ENCODE data around the gene LTV1. TPM values are rescaled to one million over a fixed set of nuclear protein-coding genes. Genes with fewer than 3 reads are reported as not detected.

LTV1 gene
- polyA plus RNA-seq, 1 donor from 2014 or later, result 35.5 TPM

DNA sequence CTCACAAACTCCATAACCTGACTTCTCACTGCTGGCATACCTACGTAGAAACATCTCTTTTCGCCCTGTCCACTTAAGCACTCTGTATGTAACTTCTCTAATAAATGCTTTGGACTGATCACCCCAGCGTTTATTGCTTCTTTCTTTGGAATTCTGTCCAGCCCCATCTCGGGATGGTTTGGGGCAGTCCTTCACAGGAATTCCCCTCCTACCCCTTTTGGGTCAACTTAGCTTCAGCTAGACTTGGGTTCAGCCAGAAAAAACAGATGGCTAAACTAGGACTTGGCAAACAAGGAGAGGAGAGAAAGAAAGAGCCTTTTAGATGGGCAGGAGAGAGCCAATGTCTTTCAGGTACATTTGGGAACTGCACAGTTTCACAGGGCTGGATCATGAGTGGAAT lies 3.9 kb upstream of the LTV1 start:
- no peaks in the 10 kb centered on the region for H3K9me2 ChIP-seq (ENCODE audit: insufficient read depth, low read length)
- no peaks in the 10 kb centered on the region for H4K20me1 ChIP-seq (ENCODE audit: insufficient read depth)
- no peaks in the 10 kb centered on the region for H3K27me3 ChIP-seq (ENCODE audit: insufficient read depth, low read depth, low read length)
- peaks cover 9% of the 10 kb centered on the region for H3K79me2 ChIP-seq (replicated peaks; ENCODE audit: insufficient read depth, low read length)
- H3K27ac ChIP-seq (ENCODE audit: low read length), result no peak overlapping the region
- H3K9ac ChIP-seq (ENCODE audit: low read length), result no peak overlapping the region
- TF ChIP-seq RAD21 (conservative IDR thresholded peaks at IDR 0.05), result no peak
- TF ChIP-seq SMC3 (conservative IDR thresholded peaks at IDR 0.05; ENCODE audit: poor library complexity), result no peak
- TF ChIP-seq, protein P1, sequence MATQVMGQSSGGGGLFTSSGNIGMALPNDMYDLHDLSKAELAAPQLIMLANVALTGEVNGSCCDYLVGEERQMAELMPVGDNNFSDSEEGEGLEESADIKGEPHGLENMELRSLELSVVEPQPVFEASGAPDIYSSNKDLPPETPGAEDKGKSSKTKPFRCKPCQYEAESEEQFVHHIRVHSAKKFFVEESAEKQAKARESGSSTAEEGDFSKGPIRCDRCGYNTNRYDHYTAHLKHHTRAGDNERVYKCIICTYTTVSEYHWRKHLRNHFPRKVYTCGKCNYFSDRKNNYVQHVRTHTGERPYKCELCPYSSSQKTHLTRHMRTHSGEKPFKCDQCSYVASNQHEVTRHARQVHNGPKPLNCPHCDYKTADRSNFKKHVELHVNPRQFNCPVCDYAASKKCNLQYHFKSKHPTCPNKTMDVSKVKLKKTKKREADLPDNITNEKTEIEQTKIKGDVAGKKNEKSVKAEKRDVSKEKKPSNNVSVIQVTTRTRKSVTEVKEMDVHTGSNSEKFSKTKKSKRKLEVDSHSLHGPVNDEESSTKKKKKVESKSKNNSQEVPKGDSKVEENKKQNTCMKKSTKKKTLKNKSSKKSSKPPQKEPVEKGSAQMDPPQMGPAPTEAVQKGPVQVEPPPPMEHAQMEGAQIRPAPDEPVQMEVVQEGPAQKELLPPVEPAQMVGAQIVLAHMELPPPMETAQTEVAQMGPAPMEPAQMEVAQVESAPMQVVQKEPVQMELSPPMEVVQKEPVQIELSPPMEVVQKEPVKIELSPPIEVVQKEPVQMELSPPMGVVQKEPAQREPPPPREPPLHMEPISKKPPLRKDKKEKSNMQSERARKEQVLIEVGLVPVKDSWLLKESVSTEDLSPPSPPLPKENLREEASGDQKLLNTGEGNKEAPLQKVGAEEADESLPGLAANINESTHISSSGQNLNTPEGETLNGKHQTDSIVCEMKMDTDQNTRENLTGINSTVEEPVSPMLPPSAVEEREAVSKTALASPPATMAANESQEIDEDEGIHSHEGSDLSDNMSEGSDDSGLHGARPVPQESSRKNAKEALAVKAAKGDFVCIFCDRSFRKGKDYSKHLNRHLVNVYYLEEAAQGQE (IDR thresholded peaks at IDR 0.05; ENCODE audit: borderline replicate concordance), result no peak
- TF ChIP-seq EZH2 (IDR thresholded peaks at IDR 0.05; ENCODE audit: borderline replicate concordance, insufficient read depth, low read length, poor library complexity, severe bottlenecking), result no peak
- TF ChIP-seq MXI1 (conservative IDR thresholded peaks at IDR 0.05; ENCODE audit: poor library complexity, severe bottlenecking), result no peak
- no peak for TF ChIP-seq TAF1 (IDR thresholded peaks at IDR 0.05; ENCODE audit: low read depth)
- TF ChIP-seq EP300 (conservative IDR thresholded peaks at IDR 0.05; ENCODE audit: poor library complexity, severe bottlenecking), result no peak
- no peak for TF ChIP-seq POLR2AphosphoS5 (IDR thresholded peaks at IDR 0.05)
- TF ChIP-seq, protein P2, sequence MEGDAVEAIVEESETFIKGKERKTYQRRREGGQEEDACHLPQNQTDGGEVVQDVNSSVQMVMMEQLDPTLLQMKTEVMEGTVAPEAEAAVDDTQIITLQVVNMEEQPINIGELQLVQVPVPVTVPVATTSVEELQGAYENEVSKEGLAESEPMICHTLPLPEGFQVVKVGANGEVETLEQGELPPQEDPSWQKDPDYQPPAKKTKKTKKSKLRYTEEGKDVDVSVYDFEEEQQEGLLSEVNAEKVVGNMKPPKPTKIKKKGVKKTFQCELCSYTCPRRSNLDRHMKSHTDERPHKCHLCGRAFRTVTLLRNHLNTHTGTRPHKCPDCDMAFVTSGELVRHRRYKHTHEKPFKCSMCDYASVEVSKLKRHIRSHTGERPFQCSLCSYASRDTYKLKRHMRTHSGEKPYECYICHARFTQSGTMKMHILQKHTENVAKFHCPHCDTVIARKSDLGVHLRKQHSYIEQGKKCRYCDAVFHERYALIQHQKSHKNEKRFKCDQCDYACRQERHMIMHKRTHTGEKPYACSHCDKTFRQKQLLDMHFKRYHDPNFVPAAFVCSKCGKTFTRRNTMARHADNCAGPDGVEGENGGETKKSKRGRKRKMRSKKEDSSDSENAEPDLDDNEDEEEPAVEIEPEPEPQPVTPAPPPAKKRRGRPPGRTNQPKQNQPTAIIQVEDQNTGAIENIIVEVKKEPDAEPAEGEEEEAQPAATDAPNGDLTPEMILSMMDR (IDR thresholded peaks at IDR 0.05; ENCODE audit: poor library complexity, severe bottlenecking), result no peak
- H3F3A ChIP-seq (ENCODE audit: insufficient read depth, low read length, poor library complexity, severe bottlenecking), result no peaks in the 10 kb centered on the region
- H3K36me3 ChIP-seq (ENCODE audit: insufficient read depth, low read length), result no peaks in the 10 kb centered on the region
- no peak overlapping the region for H3K4me2 ChIP-seq (ENCODE audit: low read length)
- no peak overlapping the region for H2AFZ ChIP-seq (ENCODE audit: low read depth, low read length)
- no peak overlapping the region for H3K4me3 ChIP-seq (ENCODE audit: low read length)
- no peaks in the 10 kb centered on the region for H3K9me3 ChIP-seq (ENCODE audit: low read length)

GRCh38 chr6:143840595-143841265 lies 2.4 kb upstream of the LTV1 start:
- H3K4me3 ChIP-seq (ENCODE audit: low read length), result no peak overlapping the region
- H2AFZ ChIP-seq (ENCODE audit: low read depth, low read length), result no peak overlapping the region
- H3K9ac ChIP-seq (ENCODE audit: low read length), result no peak overlapping the region
- H3K4me2 ChIP-seq (ENCODE audit: low read length), result no peak overlapping the region
- H3K79me2 ChIP-seq (replicated peaks; ENCODE audit: insufficient read depth, low read length), result peaks cover 22% of the 10 kb centered on the region
- no peaks in the 10 kb centered on the region for H3K9me3 ChIP-seq (ENCODE audit: low read length)
- H3K9me2 ChIP-seq (ENCODE audit: insufficient read depth, low read length), result no peaks in the 10 kb centered on the region
- no peaks in the 10 kb centered on the region for H4K20me1 ChIP-seq (ENCODE audit: insufficient read depth)
- TF ChIP-seq, protein P1 (IDR thresholded peaks at IDR 0.05; ENCODE audit: borderline replicate concordance), result no peak
- TF ChIP-seq POLR2AphosphoS5 (IDR thresholded peaks at IDR 0.05) (no peak), MXI1 (conservative IDR thresholded peaks at IDR 0.05; ENCODE audit: poor library complexity, severe bottlenecking) (no peak), EZH2 (IDR thresholded peaks at IDR 0.05; ENCODE audit: borderline replicate concordance, insufficient read depth, low read length, poor library complexity, severe bottlenecking) (no peak)
- TF ChIP-seq, protein P2 (IDR thresholded peaks at IDR 0.05; ENCODE audit: poor library complexity, severe bottlenecking), result no peak
- no peak overlapping the region for H3K27ac ChIP-seq (ENCODE audit: low read length)
- peaks cover under 1% of the 10 kb centered on the region for H3K36me3 ChIP-seq (ENCODE audit: insufficient read depth, low read length)
- H3F3A ChIP-seq (ENCODE audit: insufficient read depth, low read length, poor library complexity, severe bottlenecking), result no peaks in the 10 kb centered on the region
- no peaks in the 10 kb centered on the region for H3K27me3 ChIP-seq (ENCODE audit: insufficient read depth, low read depth, low read length)

Data from neural cell (in vitro differentiated cells).